Measurements from ENCODE around the gene ADARB2.

The ADARB2 gene

GRCh38 chr10:1293636-1294435 lies 443.5 kb downstream of the ADARB2 start:
- DNase-seq, result no peak

- DNase-seq, result no peak
These were observed 444.2 kb downstream of the ADARB2 start for GRCh38 chr10:1293157-1293556.

DNA sequence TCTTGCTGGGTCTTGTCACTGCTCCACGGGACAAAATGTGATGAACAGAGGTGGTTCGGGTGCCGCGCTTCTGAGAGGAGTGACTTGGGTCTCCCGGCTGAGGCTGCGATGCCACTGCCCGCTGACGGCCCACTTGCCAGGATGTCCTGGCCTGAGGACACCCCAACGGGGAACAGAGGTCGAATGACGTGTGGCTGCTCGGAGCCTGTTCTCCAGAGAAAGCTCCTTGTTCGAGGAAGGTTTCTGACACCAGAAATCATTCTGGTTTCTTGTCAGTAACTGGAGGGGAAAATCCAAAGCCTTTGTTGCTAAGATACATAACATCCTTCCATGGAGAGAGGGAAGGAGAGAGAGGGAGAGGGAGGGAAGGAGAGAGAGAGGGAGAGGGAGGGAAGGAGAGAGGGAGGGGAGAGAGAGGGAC lies 444.7 kb downstream of the ADARB2 start:
- no peak for DNase-seq

DNA sequence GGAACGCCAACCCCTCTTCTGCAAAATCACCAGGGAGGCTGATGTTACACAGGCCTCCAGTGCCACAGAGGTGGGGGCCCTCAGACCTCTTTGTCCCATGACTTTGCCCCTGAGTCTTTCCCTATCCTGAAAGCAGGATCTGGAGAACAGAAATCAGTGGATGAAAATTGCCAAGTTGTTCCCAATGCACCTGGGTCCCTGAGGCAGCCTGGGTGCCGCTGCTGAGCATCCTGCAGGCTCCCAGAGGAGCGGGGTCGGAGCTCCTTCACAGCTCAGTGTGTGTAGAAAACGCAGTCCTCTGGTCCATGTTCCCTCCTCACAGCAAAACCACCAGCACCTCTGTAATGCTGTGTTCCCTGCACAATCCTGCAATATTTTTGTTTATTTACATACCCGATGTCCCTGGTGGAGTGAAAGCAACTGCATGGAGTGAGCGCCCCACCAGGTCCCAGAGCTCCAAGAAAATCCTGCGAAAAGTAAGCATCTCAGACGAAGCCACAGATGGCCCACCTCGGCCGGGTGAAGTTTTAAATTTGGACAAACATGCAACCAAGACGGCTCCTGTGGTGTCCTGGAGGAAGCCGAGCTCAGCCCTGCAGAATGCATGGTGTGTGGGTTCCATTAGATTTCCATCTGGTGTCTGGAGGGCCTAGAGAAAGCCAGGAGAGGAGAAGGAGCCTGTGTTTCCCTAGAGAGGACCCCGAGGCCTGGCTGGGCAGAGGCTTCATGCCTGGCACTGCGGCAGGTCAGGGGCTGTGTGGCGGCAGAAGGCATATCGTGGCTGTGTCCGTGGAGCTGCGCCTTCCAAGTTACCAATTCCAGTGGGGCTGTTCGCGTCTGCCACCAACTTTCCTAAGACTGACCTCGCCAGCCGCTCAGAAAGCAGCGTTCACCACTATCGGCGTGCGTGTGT lies 445.9 kb downstream of the ADARB2 start:
- no peak for DNase-seq

DNA sequence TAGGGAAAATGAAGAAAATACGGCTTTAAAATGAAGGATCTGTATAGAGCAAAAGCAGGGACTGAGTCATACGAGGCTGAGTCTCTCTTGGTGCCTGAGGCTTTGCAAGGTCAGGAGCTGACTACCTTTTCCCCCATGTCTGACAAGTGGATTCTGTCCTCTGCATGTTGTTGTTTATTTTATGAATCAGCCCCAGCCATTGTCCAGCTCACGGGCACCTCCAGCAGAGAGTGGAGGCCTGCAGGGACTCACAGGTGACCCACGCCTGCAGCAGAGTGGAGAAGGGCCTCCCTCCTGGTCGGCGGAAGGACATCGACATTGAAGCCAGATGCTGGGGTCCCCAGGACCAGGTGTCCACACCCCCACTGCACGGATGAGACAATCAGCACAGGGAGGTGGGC lies 447.3 kb downstream of the ADARB2 start:
- DNase-seq, result no peak

GRCh38 chr10:1289591-1289990 lies 447.7 kb downstream of the ADARB2 start:
- DNase-seq, result no peak

GRCh38 chr10:1287971-1288401 lies 449.3 kb downstream of the ADARB2 start:
- peak; percentile 52 to 61 (median 59) for DNase-seq

DNA sequence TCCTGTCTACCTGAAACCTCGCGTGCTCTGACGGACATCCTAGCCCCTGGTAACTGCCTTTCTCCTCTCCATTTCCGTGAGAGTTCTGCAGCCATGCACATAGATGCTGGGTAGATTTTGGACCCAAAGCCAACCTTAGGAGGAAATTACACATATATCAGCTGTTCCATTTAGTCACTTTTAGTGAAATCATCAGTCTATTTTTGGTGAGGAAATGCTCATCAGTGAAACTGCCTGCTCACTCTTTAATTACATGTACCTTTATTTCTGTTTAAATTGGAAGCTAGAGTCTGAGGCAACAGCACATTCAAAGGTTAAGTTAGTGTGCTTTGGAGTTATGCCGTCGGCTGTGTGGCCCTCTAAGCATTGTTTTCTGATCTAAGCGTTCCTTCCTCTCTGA lies 449.8 kb downstream of the ADARB2 start:
- peak; percentile 2 to 37 (median 20) for DNase-seq

DNA sequence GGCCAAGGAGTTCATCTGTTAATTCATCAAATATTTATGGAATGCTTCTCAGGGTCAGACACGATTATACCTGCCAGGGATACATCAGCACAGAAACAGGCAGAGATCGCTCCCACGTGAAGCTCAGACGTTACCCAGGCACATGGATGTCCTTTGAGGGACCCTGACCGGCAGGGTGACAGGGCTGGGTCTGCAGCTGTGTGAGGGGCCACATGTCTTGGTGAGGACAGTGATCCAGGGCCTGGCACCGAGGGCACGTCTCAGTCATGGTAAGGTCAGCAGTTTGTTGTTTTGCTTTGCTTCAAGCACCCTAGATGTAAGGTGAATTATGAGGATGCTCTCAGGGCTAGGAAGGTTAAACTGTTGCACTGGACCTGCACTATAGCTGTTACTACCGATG lies 453.2 kb downstream of the ADARB2 start:
- DNase-seq, result no peak

- DNase-seq, result no peak
These were observed 455.9 kb downstream of the ADARB2 start for GRCh38 chr10:1281405-1281782.

GRCh38 chr10:1280466-1281404 lies 456.6 kb downstream of the ADARB2 start:
- no peak for DNase-seq

- DNase-seq, result no peak
These were observed 459.0 kb downstream of the ADARB2 start for GRCh38 chr10:1278306-1278705.

- DNase-seq, result no peak
These were observed 462.4 kb downstream of the ADARB2 start for GRCh38 chr10:1274701-1275544.

DNA sequence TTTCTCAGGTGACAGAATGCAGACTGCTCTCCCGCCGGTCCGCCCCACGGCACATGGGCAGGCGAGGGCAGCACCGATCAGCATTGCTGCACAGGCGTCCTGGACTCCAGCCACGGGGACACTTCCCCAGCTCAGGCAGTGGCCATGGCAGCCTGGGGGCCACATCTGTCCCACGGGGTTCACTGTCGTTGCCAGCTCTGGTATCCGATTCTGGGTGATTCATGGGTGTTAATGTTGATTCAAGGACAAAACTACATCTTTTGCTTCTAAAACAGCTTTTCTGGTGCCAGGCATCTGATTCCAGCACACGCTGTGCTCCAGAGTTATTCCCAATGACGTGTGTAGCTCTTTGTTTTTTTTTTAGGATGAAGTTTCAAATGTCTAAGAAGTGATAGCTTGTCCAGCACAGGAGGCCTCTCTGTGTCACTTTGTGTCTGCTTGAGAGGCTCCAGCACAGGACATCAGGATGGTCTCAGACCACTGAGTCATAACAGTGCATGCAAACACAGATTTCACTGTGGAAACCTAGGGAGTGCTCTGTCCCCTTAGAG lies 463.1 kb downstream of the ADARB2 start:
- DNase-seq, result no peak

DNA sequence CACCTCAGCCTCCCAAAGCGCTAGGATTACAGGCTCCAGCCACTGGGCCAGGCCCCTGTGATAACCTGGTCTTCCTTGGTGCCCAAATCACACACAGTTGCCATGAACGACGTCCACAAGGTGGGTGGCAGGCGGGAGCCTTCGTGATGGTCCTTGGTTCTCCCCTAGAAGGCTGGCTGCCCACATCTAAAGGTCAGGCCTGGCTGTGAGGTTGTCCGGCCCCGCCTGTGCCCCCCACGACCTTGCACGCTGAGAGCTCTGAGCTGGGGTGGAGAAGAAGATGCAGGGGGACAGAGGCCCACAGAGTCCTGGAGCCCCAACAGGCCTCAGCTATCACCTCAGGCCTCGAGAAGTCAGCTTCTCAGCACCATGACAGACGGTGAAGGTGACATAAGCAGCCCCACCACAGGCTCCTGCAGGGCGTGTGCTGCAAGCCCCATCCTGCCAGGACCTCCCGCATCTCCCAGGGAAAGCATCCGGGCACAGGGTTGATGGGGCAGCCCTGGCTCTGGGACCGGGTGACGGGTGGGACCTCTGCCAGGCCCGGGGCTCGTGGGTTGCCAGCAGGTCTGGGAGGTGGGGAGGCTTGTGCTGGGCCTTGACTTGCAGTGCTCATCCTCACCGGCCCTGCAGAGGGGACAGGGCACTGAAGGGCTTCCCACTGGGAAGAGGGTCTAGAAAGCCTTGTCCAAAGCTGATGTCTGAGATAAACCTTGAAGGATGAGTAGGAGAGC lies 463.8 kb downstream of the ADARB2 start:
- DNase-seq, result no peak

DNA sequence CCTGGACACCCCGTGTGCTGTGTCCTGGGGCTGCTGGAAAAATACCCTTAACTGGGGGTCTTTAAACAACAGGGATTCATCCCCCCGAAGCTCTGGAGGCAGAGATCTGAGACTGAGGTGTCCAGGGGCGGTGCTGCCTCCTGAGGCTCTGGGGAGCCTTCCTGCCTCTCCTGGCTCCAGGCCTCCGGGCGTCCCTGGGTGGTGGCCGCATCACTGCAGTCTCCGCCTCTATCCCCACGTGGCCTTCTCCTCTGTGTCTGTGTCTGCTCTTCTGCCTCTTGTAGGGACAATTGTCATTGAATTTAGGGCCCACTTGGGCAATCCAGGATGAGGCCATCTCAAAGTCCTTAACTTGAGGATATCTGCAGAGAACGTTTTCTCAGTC lies 464.6 kb downstream of the ADARB2 start:
- DNase-seq, result no peak

DNA sequence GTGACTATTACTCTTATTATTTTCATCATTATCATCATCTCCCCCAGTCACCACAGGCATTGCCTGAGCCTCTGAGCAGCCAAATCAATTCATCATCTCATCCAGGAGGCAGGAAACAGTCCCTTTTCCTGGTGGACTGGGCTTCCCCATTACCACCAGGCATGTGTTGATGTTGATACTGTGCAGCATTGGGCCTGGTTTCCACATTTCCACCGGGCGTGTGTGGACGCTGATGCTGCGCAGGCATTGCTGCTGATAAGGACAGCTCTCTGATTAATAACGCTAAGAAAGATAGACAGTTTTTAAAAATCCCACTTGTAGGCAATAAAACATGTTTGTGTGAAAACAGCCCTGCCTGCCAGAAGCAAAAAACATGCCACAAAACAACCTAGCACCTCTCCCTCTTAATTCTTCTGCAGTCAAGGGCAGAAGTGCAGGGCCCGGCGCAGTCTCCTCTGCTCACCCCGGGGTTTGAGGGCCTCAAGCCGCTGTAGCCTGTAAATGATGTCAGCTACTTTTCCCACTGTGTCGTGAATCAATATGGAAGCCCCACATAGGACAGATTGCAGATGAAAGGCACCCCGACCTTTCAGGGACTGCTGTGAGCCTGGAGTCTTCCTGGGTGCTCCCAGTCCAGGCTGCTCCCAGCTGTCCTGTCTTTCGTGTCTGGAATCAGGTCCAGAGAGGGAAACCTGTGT lies 465.1 kb downstream of the ADARB2 start:
- DNase-seq, result no peak

DNA sequence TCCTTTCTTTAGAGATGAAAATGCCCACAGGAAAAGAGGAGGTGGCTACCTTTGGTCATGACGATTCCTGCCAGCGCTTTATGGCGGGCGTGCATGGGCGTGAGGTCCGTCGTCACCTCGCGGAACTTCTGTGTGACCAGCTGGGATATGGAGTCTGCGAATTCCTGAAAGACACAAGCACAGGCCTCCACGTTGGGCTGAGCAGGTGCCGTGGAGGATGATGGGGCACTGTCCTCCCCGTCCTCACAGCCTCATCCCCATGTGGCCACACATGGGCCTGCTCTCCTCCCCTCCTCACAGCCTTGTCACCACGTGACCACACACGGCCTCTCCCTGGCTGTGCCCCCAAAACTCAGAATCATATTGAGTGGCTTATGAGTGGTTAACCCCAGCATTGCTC lies 466.4 kb downstream of the ADARB2 start:
- DNase-seq, result no peak

GRCh38 chr10:1270490-1270889 lies 466.8 kb downstream of the ADARB2 start:
- DNase-seq, result no peak

- no peak for DNase-seq
These were observed 468.5 kb downstream of the ADARB2 start for GRCh38 chr10:1268831-1269230.

Measured in suppressor macrophage treated with lipopolysaccharide for 1 hour (primary cell).